MCF 10A (cell line): ENCODE measurements around the gene ZMIZ1. TPM values are rescaled to one million over a fixed set of nuclear protein-coding genes. Genes with fewer than 3 reads are reported as not detected.

Experiments used
- BruUV-seq: library from RNA; stranded (reverse); fragments of 400-500 nt; replicated peaks from 2 replicates; lab custom pipeline; 2021; lab: Mats Ljungman, UMichigan
- CTCF ChIA-PET: fragments of 300-600 bp; sonication (Branson Sonifier 250); formaldehyde crosslinking; extraction: SDS; loops from one replicate; lab custom pipeline; 2021; ENCODE audit warnings: antibody characterized with exemption, inconsistent platforms; lab: Yijun Ruan, JAX
- POLR2A ChIA-PET: fragments of 300-600, 350-650 bp; sonication (Branson Sonifier 250); formaldehyde crosslinking; extraction: SDS; loops from one replicate; lab custom pipeline; 2020; ENCODE audit warnings: antibody characterized with exemption, inconsistent platforms; lab: Yijun Ruan, JAX
- DNase-seq: peaks from one replicate; pipeline ENCODE4 v3.0.0-alpha.2; 2018; ENCODE audit not compliant: unreplicated experiment
- H3K27ac Mint-ChIP-seq: one replicate; pipeline ENCODE4 v1.8.0; 2022; ENCODE audit warnings: mild to moderate bottlenecking, low read depth, mixed read lengths; ENCODE audit not compliant: unreplicated experiment
- H3K27me3 Mint-ChIP-seq: one replicate; pipeline ENCODE4 v1.8.0; 2022; ENCODE audit warnings: mixed read lengths; ENCODE audit not compliant: insufficient read depth, unreplicated experiment
- H3K36me3 Mint-ChIP-seq: one replicate; pipeline ENCODE4 v1.8.0; 2022; ENCODE audit warnings: mild to moderate bottlenecking, moderate library complexity, mixed read lengths; ENCODE audit not compliant: insufficient read depth, unreplicated experiment
- H3K4me1 Mint-ChIP-seq: one replicate; pipeline ENCODE4 v1.8.0; 2022; ENCODE audit warnings: mixed read lengths; ENCODE audit not compliant: insufficient read depth, unreplicated experiment
- H3K4me3 Mint-ChIP-seq: one replicate; pipeline ENCODE4 v1.8.0; 2022; ENCODE audit warnings: mild to moderate bottlenecking, moderate library complexity, mixed read lengths; ENCODE audit not compliant: unreplicated experiment
- H3K9me3 Mint-ChIP-seq: one replicate; pipeline ENCODE4 v1.8.0; 2022; ENCODE audit warnings: mixed read lengths; ENCODE audit not compliant: unreplicated experiment
- CTCF ChIP-seq: fragments of 200-600 bp; IDR thresholded peaks from one replicate; pipeline ENCODE4 v1.8.0; 2022; ENCODE audit warnings: antibody characterized with exemption, mild to moderate bottlenecking; ENCODE audit not compliant: unreplicated experiment
- intact Hi-C: fragments of 100-400 bp; cut with micrococcal nuclease; formaldehyde crosslinking; loops from 2 replicates; pipeline ENCODE4 v1.14.1; 2022
- total RNA-seq: library from RNA; stranded (reverse); gene quantifications from 2 replicates; pipeline ENCODE4 v1.2.3, GENCODE V29; 2022

The ZMIZ1 gene
- total RNA-seq, 1 experiment from 2014 or later = 15.5 TPM

- Mint-ChIP-seq H3K9me3 (no peaks in the 10 kb centered on the region), H3K4me3 (no peak overlapping the region), H3K27ac (no peak overlapping the region), H3K27me3 (no peaks in the 10 kb centered on the region), H3K4me1 (peaks cover 25% of the 10 kb centered on the region), H3K36me3 (peaks cover 16% of the 10 kb centered on the region)
- DNase-seq = no peak
- intact Hi-C loops = no loop called here
- ChIA-PET POLR2A (no interaction called here), CTCF (no interaction called here)
- no TSS peak for BruUV-seq
- TF ChIP-seq CTCF = no peak
Measured at GRCh38 chr10:79295563-79295962, 226.8 kb downstream of the ZMIZ1 start.

GRCh38 chr10:79296431-79296830 lies 227.7 kb downstream of the ZMIZ1 start:
- peaks cover 25% of the 10 kb centered on the region for H3K4me1 Mint-ChIP-seq
- no peak for TF ChIP-seq CTCF
- H3K4me3 Mint-ChIP-seq = no peak overlapping the region
- H3K27ac Mint-ChIP-seq = no peak overlapping the region
- intact Hi-C loops = no loop called here
- no peaks in the 10 kb centered on the region for H3K9me3 Mint-ChIP-seq
- POLR2A ChIA-PET = no interaction called here
- peaks cover 16% of the 10 kb centered on the region for H3K36me3 Mint-ChIP-seq
- BruUV-seq = no TSS peak
- no peaks in the 10 kb centered on the region for H3K27me3 Mint-ChIP-seq
- CTCF ChIA-PET = no interaction called here
- no peak for DNase-seq

- CTCF ChIA-PET = interaction anchor here (0.6 kb wide), 2 partner anchors 48 to 106 kb away, joined by 3 read pairs; no protein-coding TSS in a partner anchor
- no TSS peak for BruUV-seq
- no peak overlapping the region for H3K4me3 Mint-ChIP-seq
- no peak for TF ChIP-seq CTCF
- DNase-seq = peak; percentile 93
- POLR2A ChIA-PET = interaction anchor here (1.3 kb wide), 1 partner anchor 23 kb away, joined by 5 read pairs; no protein-coding TSS in a partner anchor
- no peak overlapping the region for H3K27ac Mint-ChIP-seq
- intact Hi-C loops = loop anchor here (2.0 kb wide), 1 partner anchor 50 kb away; no protein-coding TSS in a partner anchor
- H3K4me1 Mint-ChIP-seq = peaks cover 17% of the 10 kb centered on the region
- H3K9me3 Mint-ChIP-seq = no peaks in the 10 kb centered on the region
- no peaks in the 10 kb centered on the region for H3K27me3 Mint-ChIP-seq
- peaks cover 30% of the 10 kb centered on the region for H3K36me3 Mint-ChIP-seq
Measured at GRCh38 chr10:79298403-79299244, 229.9 kb downstream of the ZMIZ1 start.
